HepG2 (cell line): ENCODE results near the gene FAM169A. TPM values are rescaled to one million over a fixed set of nuclear protein-coding genes. Genes with fewer than 3 reads are reported as not detected.

ENCODE experiments used
- CC2D1A ChIP-seq: sonication (generic); formaldehyde crosslinking; IDR thresholded peaks from 2 replicates; pipeline ENCODE4 v1.8.1; 2023; ENCODE audit warnings: mild to moderate bottlenecking, missing genetic modification reagents
- EEA1 ChIP-seq: sonication (generic); formaldehyde crosslinking; IDR thresholded peaks from 2 replicates; pipeline ENCODE4 v1.5.1; 2020; ENCODE audit warnings: mild to moderate bottlenecking, missing genetic modification reagents, borderline replicate concordance
- IKZF4 ChIP-seq: sonication (generic); formaldehyde crosslinking; IDR thresholded peaks from 2 replicates; pipeline ENCODE4 v1.5.1; 2020; ENCODE audit warnings: borderline replicate concordance, mild to moderate bottlenecking, low read depth, missing genetic modification reagents; ENCODE audit errors: not compliant biosample characterization
- KDM6A ChIP-seq: IDR thresholded peaks from 2 replicates; pipeline ENCODE4 v1.6.1; 2016; ENCODE audit warnings: low read depth
- NBN ChIP-seq: fragments of 450-650 bp; conservative IDR thresholded peaks from 2 replicates; pipeline ENCODE4 v1.6.1; 2017
- PRPF4 ChIP-seq: fragments of 200-400 bp; formaldehyde crosslinking; IDR thresholded peaks from 2 replicates; pipeline ENCODE4 v1.6.1; 2016; ENCODE audit warnings: low read length, low read depth; ENCODE audit not compliant: poor library complexity, severe bottlenecking
- RARA ChIP-seq: IDR thresholded peaks from 2 replicates; pipeline ENCODE4 v1.6.1; 2016; ENCODE audit warnings: missing genetic modification reagents, missing compliant biosample characterization
- RELA ChIP-seq: sonication (generic); formaldehyde crosslinking; IDR thresholded peaks from 2 replicates; pipeline ENCODE4 v1.4.0; 2020; ENCODE audit warnings: missing genetic modification reagents
- SMAD3 ChIP-seq: sonication (generic); formaldehyde crosslinking; IDR thresholded peaks from 2 replicates; pipeline ENCODE4 v1.4.0; 2020; ENCODE audit warnings: missing genetic modification reagents
- STAT5B ChIP-seq: sonication (generic); formaldehyde crosslinking; IDR thresholded peaks from 2 replicates; pipeline ENCODE4 v1.4.0; 2020; ENCODE audit warnings: missing genetic modification reagents
- ZNF670 ChIP-seq: sonication (generic); formaldehyde crosslinking; IDR thresholded peaks from 2 replicates; pipeline ENCODE4 v1.8.0; 2022; ENCODE audit warnings: mild to moderate bottlenecking, missing genetic modification reagents, borderline replicate concordance
- ZSCAN25 ChIP-seq: sonication (generic); formaldehyde crosslinking; IDR thresholded peaks from 2 replicates; pipeline ENCODE4 v1.8.0; 2022; ENCODE audit warnings: mild to moderate bottlenecking, missing genetic modification reagents
- polyA plus RNA-seq, 8 experiments: library from polyadenylated mRNA; depleted of rRNA in 3 of 8; stranded (reverse) in 7 of 8; unstranded in 1 of 8; fragments of >200 nt; fragmentation: Illumina TruSeq in 4 of 8; extraction: Trizol in 4 of 8; gene quantifications; 2 replicates each; pipeline versions ENCODE4 v1.2.1 to v1.2.3, GENCODE V29; 2011 to 2016; ENCODE audit warnings: low read depth in 4 of 8, missing spikeins in 1 of 8, mixed read lengths in 1 of 8; ENCODE audit not compliant: insufficient read depth in 1 of 8
- total RNA-seq, 5 experiments: library from RNA; depleted of rRNA; stranded (reverse); fragments of >200 nt; fragmentation: Illumina TruSeq; extraction: Trizol; gene quantifications; 2 replicates each; pipeline ENCODE4 v1.2.3, GENCODE V29; 2016; ENCODE audit warnings: low read depth in 1 of 5
- TF ChIP-seq, protein P1 (sequence below): sonication (generic); formaldehyde crosslinking; IDR thresholded peaks from 2 replicates; pipeline ENCODE4 v1.4.0; 2020; ENCODE audit warnings: mild to moderate bottlenecking, missing genetic modification reagents, borderline replicate concordance
- TF ChIP-seq, protein P2 (sequence below): sonication (generic); formaldehyde crosslinking; IDR thresholded peaks from 2 replicates; pipeline ENCODE4 v1.5.0; 2020; ENCODE audit warnings: mild to moderate bottlenecking, missing genetic modification reagents
- TF ChIP-seq, protein P3 (sequence below): sonication (generic); formaldehyde crosslinking; IDR thresholded peaks from 2 replicates; pipeline ENCODE4 v1.5.0; 2020; ENCODE audit warnings: missing genetic modification reagents
- TF ChIP-seq, protein P4 (sequence below): sonication (generic); formaldehyde crosslinking; IDR thresholded peaks from 2 replicates; pipeline ENCODE4 v1.4.0; 2020; ENCODE audit warnings: missing genetic modification reagents
- TF ChIP-seq, protein P5 (sequence below): sonication (generic); formaldehyde crosslinking; IDR thresholded peaks from 2 replicates; pipeline ENCODE4 v1.4.0; 2020; ENCODE audit warnings: missing genetic modification reagents, borderline replicate concordance
- TF ChIP-seq, protein P6 (sequence below): sonication (generic); formaldehyde crosslinking; IDR thresholded peaks from 2 replicates; pipeline ENCODE4 v1.4.0; 2020; ENCODE audit warnings: missing genetic modification reagents

FAM169A gene
- total and polyA plus RNA-seq, 2 of the 13 experiments (the other 11 are each of a cell fraction or from before 2014, with no cell fraction given) = 21.1 to 110 TPM

DNA sequence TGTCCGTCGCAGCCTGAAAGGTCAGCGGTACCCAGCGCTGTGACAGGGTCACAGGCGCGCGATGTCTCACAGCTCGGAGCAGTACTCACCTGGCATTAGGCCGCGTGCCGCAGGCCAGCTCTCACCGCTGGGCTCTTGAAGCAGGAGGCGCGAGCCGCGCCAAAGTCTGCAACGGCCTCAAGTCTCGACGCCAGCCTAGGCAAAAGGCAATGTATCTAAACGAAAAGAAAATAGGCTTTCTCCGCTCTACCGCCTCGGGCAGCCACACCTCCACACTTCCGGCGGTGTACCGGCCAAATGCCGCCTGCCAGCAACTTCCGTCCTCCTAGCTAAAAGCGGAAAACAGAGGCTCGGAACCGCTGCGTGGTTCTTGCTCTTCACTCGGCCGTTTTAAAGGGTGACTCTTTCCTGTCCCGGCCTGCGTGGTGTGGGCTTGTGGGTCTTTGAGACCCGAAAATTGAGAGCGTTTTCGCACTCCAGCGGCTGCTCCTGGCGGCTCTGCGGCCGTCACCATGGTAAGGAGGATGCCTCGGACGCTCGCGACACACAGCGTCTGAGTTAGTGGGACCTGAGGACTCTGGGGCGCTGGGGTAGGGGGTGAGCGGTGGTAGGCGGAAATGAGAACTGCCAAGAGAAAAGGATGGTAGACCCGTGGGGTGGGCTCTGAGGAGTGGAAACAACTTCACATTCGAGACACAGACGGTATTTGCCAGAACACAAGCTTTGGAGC is 99.2 kb downstream of the FAM169A start, which contains the start of the genes GFM2 and NSA2 (continued):
- TF ChIP-seq, protein P1, sequence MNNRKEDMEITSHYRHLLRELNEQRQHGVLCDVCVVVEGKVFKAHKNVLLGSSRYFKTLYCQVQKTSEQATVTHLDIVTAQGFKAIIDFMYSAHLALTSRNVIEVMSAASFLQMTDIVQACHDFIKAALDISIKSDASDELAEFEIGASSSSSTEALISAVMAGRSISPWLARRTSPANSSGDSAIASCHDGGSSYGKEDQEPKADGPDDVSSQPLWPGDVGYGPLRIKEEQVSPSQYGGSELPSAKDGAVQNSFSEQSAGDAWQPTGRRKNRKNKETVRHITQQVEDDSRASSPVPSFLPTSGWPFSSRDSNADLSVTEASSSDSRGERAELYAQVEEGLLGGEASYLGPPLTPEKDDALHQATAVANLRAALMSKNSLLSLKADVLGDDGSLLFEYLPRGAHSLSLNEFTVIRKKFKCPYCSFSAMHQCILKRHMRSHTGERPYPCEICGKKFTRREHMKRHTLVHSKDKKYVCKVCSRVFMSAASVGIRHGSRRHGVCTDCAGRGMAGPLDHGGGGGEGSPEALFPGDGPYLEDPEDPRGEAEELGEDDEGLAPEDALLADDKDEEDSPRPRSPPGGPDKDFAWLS (CRISPR knock-in tag) = no peak
- TF ChIP-seq ZNF670 (CRISPR knock-in tag) = peak; percentile 89
- TF ChIP-seq, protein P2, sequence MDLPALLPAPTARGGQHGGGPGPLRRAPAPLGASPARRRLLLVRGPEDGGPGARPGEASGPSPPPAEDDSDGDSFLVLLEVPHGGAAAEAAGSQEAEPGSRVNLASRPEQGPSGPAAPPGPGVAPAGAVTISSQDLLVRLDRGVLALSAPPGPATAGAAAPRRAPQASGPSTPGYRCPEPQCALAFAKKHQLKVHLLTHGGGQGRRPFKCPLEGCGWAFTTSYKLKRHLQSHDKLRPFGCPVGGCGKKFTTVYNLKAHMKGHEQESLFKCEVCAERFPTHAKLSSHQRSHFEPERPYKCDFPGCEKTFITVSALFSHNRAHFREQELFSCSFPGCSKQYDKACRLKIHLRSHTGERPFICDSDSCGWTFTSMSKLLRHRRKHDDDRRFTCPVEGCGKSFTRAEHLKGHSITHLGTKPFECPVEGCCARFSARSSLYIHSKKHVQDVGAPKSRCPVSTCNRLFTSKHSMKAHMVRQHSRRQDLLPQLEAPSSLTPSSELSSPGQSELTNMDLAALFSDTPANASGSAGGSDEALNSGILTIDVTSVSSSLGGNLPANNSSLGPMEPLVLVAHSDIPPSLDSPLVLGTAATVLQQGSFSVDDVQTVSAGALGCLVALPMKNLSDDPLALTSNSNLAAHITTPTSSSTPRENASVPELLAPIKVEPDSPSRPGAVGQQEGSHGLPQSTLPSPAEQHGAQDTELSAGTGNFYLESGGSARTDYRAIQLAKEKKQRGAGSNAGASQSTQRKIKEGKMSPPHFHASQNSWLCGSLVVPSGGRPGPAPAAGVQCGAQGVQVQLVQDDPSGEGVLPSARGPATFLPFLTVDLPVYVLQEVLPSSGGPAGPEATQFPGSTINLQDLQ (CRISPR knock-in tag) = 0 out of 2 replicates have a peak, but pooled peaks have one; percentile 16
- TF ChIP-seq, protein P3, sequence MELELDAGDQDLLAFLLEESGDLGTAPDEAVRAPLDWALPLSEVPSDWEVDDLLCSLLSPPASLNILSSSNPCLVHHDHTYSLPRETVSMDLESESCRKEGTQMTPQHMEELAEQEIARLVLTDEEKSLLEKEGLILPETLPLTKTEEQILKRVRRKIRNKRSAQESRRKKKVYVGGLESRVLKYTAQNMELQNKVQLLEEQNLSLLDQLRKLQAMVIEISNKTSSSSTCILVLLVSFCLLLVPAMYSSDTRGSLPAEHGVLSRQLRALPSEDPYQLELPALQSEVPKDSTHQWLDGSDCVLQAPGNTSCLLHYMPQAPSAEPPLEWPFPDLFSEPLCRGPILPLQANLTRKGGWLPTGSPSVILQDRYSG (CRISPR knock-in tag) = no peak
- peak; percentile 60; the same call in 1 of the 2 replicates for TF ChIP-seq EEA1 (CRISPR knock-in tag)
- TF ChIP-seq IKZF4 (CRISPR knock-in tag) = no peak
- peak; percentile 61 for TF ChIP-seq RARA (CRISPR knock-in tag)
- peak; percentile 34; the same call in 1 of the 2 replicates for TF ChIP-seq KDM6A (CRISPR knock-in tag)
- no peak for TF ChIP-seq PRPF4
- TF ChIP-seq, protein P4, sequence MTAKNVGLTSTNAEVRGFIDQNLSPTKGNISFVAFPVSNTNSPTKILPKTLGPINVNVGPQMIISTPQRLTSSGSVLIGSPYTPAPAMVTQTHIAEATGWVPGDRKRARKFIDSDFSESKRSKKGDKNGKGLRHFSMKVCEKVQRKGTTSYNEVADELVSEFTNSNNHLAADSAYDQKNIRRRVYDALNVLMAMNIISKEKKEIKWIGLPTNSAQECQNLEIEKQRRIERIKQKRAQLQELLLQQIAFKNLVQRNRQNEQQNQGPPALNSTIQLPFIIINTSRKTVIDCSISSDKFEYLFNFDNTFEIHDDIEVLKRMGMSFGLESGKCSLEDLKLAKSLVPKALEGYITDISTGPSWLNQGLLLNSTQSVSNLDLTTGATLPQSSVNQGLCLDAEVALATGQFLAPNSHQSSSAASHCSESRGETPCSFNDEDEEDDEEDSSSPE (CRISPR knock-in tag) = peak; percentile 60
- TF ChIP-seq STAT5B (CRISPR knock-in tag) = no peak
- peak; percentile 73; the same call in 1 of the 2 replicates for TF ChIP-seq ZSCAN25 (CRISPR knock-in tag)
- TF ChIP-seq, protein P5, sequence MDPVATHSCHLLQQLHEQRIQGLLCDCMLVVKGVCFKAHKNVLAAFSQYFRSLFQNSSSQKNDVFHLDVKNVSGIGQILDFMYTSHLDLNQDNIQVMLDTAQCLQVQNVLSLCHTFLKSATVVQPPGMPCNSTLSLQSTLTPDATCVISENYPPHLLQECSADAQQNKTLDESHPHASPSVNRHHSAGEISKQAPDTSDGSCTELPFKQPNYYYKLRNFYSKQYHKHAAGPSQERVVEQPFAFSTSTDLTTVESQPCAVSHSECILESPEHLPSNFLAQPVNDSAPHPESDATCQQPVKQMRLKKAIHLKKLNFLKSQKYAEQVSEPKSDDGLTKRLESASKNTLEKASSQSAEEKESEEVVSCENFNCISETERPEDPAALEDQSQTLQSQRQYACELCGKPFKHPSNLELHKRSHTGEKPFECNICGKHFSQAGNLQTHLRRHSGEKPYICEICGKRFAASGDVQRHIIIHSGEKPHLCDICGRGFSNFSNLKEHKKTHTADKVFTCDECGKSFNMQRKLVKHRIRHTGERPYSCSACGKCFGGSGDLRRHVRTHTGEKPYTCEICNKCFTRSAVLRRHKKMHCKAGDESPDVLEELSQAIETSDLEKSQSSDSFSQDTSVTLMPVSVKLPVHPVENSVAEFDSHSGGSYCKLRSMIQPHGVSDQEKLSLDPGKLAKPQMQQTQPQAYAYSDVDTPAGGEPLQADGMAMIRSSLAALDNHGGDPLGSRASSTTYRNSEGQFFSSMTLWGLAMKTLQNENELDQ (CRISPR knock-in tag) = no peak
- TF ChIP-seq, protein P6, sequence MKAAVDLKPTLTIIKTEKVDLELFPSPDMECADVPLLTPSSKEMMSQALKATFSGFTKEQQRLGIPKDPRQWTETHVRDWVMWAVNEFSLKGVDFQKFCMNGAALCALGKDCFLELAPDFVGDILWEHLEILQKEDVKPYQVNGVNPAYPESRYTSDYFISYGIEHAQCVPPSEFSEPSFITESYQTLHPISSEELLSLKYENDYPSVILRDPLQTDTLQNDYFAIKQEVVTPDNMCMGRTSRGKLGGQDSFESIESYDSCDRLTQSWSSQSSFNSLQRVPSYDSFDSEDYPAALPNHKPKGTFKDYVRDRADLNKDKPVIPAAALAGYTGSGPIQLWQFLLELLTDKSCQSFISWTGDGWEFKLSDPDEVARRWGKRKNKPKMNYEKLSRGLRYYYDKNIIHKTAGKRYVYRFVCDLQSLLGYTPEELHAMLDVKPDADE (CRISPR knock-in tag) = no peak
- TF ChIP-seq NBN = no peak
- TF ChIP-seq CC2D1A (CRISPR knock-in tag) = no peak
- TF ChIP-seq RELA (CRISPR knock-in tag) = no peak
- peak; percentile 97 for TF ChIP-seq SMAD3 (CRISPR knock-in tag)
